Suprapubic skin (tissue), 3 donors: ENCODE results near the gene MTMR3.

Source experiments
- CTCF ChIP-seq, 2 donors: fragments of 200-600 bp in 1 of 2; fragments of 450-650 bp in 1 of 2; sonication (generic) in 1 of 2; IDR thresholded peaks; one replicate each; pipeline ENCODE4 v1.5.1; 2016 to 2019; ENCODE audit warnings: antibody characterized with exemption in 2 of 2, mild to moderate bottlenecking in 1 of 2, moderate library complexity in 1 of 2
- POLR2AphosphoS5 ChIP-seq, 3 donors: sonication (generic); formaldehyde crosslinking; IDR thresholded peaks; one replicate each; pipeline ENCODE4 v1.6.1; 2017; ENCODE audit warnings: antibody characterized with exemption in 3 of 3

DNA sequence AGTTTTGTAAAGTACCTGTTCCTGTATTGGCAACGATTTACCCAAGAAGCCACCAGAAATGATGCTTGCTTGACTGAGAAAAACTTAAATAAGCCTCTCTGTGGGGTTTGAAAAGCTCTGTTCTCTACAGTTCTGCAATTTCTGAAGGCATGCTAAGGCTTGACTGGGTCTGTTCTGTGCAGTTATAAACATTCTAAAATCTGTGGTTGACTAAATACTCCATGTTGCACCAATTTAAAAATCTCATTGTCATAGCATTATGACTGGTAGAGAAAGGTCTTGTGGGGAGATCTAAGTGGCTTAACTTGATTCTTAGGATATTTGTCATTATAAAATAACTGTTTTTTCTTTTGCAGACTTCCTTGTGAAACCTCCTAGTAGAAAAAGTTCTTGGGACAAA is 73.7 kb downstream of the MTMR3 start:
- TF ChIP-seq CTCF (IDR thresholded peaks at IDR 0.05) (no peak), POLR2AphosphoS5 (IDR thresholded peaks at IDR 0.05) (no peak)
